OCI-LY3 (cell line): ENCODE data around the gene KCTD17.

Experiments
- H2AFZ ChIP-seq: fragments of 200-600, 300-600 bp; shearing (Covaris generic); 2 replicates; pipeline ENCODE4 v1.6.0; 2014; ENCODE audit warnings: antibody characterized with exemption, low read depth, low read length
- H3K27ac ChIP-seq: fragments of 200-600, 300-600 bp; sonication (generic); 2 replicates; pipeline ENCODE4 v1.5.1; 2014; ENCODE audit warnings: mild to moderate bottlenecking, low read length, moderate library complexity, mixed read lengths
- H3K27me3 ChIP-seq: fragments of 200-600, 300-600 bp; sonication (generic); 2 replicates; pipeline ENCODE4 v1.6.1; 2014; ENCODE audit warnings: low read depth, low read length, mixed read lengths
- H3K36me3 ChIP-seq: fragments of 200-600, 300-600 bp; sonication (generic); replicated peaks from 2 replicates; pipeline ENCODE3; 2014; ENCODE audit warnings: low read depth, low read length, mixed read lengths
- H3K4me1 ChIP-seq: fragments of 300-600, 200-600 bp; sonication (generic); 2 replicates; pipeline ENCODE4 v1.6.1; 2014; ENCODE audit warnings: low read length, mixed read lengths
- H3K4me2 ChIP-seq: fragments of 200-600, 300-600 bp; sonication (generic); 2 replicates; pipeline ENCODE4 v1.6.1; 2014; ENCODE audit warnings: low read length, mixed read lengths
- H3K4me3 ChIP-seq: fragments of 300-600, 200-600 bp; sonication (generic); 2 replicates; pipeline ENCODE4 v1.5.1; 2014; ENCODE audit warnings: antibody characterized with exemption, mild to moderate bottlenecking, low read length, moderate library complexity
- H3K79me2 ChIP-seq: fragments of 300-600, 200-600 bp; shearing (Covaris generic); 2 replicates; pipeline ENCODE4 v1.6.1; 2014; ENCODE audit warnings: mild to moderate bottlenecking, low read length, mixed read lengths
- H3K9ac ChIP-seq: fragments of 300-600, 200-600 bp; shearing (Covaris generic); 2 replicates; pipeline ENCODE4 v1.6.0; 2014; ENCODE audit warnings: mild to moderate bottlenecking, low read length, moderate library complexity
- H3K9me3 ChIP-seq: fragments of 200-600, 300-600 bp; shearing (Covaris generic); 2 replicates; pipeline ENCODE4 v1.6.1; 2014; ENCODE audit warnings: low read length, mixed read lengths; ENCODE audit not compliant: insufficient read depth
- H4K20me1 ChIP-seq: fragments of 200-600, 300-600 bp; sonication (generic); 2 replicates; pipeline ENCODE4 v1.6.1; 2016; ENCODE audit warnings: low read length, mixed read lengths; ENCODE audit not compliant: insufficient read depth
- EZH2phosphoT487 ChIP-seq: fragments of 200-600 bp; shearing (Covaris generic); IDR thresholded peaks from 2 replicates; pipeline ENCODE4 v1.6.1; 2018; ENCODE audit warnings: antibody characterized with exemption, mixed run types, low read depth
- TF ChIP-seq, protein P1 (sequence below): fragments of 200-600, 300-600 bp; sonication (generic); IDR thresholded peaks from 2 replicates; pipeline ENCODE4 v1.5.1; 2014; ENCODE audit warnings: antibody characterized with exemption, low read length, low read depth

Gene KCTD17

DNA sequence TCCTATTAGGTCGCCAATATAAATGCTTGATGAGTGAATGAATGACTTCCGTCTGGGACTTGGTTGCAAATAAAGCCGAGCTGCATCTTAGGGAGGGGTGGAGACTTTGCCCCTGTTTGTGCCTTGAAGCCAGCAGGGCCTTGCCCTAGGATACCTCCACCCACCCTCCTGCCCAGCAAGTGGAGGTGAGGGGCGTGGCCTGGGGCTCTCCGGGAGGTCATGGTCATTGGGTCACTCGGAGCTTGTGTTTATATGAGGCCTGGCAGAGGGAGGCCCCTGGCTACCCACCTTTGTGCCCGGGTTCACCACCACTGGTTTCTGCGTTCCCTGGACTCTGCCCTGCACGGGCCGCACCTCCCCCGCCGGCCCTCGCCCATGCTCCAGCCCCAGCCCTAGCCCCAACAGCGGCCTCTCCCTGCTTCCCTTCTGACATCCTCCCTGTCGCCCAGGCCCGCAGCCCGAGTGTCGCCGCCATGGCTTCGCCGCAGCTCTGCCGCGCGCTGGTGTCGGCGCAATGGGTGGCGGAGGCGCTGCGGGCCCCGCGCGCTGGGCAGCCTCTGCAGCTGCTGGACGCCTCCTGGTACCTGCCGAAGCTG lies 27.7 kb upstream of the KCTD17 start:
- Histone ChIP-seq H3K79me2 (no peaks in the 10 kb centered on the region; the same call in 1 of the 2 replicates), H3K9ac (no peak overlapping the region), H2AFZ (no peak overlapping the region), H3K9me3 (no peaks in the 10 kb centered on the region), H3K27ac (no peak overlapping the region), H3K4me2 (no peak overlapping the region), H3K4me1 (peaks cover 8% of the 10 kb centered on the region), H3K27me3 (no peaks in the 10 kb centered on the region), H3K4me3 (no peak overlapping the region), H3K36me3 (peaks cover 16% of the 10 kb centered on the region), H4K20me1 (no peaks in the 10 kb centered on the region)
- TF ChIP-seq EZH2phosphoT487, result no peak
- TF ChIP-seq, protein P1, sequence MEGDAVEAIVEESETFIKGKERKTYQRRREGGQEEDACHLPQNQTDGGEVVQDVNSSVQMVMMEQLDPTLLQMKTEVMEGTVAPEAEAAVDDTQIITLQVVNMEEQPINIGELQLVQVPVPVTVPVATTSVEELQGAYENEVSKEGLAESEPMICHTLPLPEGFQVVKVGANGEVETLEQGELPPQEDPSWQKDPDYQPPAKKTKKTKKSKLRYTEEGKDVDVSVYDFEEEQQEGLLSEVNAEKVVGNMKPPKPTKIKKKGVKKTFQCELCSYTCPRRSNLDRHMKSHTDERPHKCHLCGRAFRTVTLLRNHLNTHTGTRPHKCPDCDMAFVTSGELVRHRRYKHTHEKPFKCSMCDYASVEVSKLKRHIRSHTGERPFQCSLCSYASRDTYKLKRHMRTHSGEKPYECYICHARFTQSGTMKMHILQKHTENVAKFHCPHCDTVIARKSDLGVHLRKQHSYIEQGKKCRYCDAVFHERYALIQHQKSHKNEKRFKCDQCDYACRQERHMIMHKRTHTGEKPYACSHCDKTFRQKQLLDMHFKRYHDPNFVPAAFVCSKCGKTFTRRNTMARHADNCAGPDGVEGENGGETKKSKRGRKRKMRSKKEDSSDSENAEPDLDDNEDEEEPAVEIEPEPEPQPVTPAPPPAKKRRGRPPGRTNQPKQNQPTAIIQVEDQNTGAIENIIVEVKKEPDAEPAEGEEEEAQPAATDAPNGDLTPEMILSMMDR, result no peak

DNA sequence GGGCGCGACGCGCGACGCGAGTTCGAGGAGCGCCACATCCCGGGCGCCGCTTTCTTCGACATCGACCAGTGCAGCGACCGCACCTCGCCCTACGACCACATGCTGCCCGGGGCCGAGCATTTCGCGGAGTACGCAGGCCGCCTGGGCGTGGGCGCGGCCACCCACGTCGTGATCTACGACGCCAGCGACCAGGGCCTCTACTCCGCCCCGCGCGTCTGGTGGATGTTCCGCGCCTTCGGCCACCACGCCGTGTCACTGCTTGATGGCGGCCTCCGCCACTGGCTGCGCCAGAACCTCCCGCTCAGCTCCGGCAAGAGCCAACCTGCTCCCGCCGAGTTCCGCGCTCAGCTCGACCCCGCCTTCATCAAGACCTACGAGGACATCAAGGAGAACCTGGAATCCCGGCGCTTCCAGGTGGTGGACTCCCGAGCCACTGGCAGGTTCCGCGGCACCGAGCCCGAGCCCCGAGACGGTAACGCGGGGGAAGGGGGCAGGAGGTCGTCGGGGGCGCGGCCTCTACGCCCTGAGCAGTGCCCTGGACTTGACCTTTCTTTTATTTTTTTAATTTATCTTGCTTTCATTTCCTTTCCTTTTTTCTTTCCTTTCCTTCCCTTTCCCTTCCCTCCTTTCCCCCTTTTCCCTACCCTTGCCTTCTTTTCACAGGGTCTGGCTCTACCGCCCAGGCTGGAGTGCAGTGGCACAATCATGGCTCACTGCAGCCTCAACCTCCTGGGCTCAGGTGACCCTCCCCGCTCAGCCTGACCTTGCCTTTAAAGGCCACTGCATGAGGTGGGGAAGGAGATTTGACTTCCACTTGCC lies 27.0 kb upstream of the KCTD17 start:
- peaks cover 8% of the 10 kb centered on the region for H3K4me1 ChIP-seq
- no peak for TF ChIP-seq EZH2phosphoT487
- TF ChIP-seq, protein P1, result no peak
- H3K27me3 ChIP-seq, result no peaks in the 10 kb centered on the region
- H3K27ac ChIP-seq, result no peak overlapping the region
- H3K9me3 ChIP-seq, result no peaks in the 10 kb centered on the region
- no peak overlapping the region for H3K4me3 ChIP-seq
- no peaks in the 10 kb centered on the region; the same call in 1 of the 2 replicates for H3K79me2 ChIP-seq
- H3K4me2 ChIP-seq, result no peak overlapping the region
- no peak overlapping the region for H3K9ac ChIP-seq
- peaks cover 20% of the 10 kb centered on the region for H3K36me3 ChIP-seq
- no peak overlapping the region for H2AFZ ChIP-seq
- no peaks in the 10 kb centered on the region for H4K20me1 ChIP-seq

DNA sequence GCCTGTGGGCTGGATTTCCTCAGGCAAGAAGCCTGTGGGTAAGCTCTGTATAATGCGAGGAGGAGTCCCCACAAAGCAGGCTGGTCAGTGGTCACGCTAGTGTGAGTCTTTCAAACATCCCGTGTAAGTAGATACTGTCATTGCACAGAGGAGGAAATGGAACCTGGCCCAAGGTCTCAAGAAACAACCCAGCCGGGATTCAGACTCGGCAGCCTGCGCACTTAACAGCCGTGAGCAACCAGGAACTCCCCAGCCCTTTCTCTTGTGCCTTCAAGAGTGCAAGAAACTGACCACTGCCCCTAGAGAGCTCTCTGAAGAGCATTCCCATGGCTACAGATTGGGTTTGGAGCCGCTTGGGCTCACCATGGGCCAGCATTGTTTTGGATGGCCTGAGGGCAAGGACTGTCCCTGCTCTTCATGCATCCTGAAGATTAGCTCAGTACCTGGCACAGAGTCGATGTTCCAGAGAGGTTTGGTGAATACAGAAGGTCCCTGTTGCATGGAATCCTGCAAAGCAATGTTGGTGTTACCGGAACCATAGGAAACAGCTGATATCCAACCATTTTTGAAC lies 26.0 kb upstream of the KCTD17 start:
- TF ChIP-seq, protein P1, result no peak
- Histone ChIP-seq H3K36me3 (peaks cover 20% of the 10 kb centered on the region), H2AFZ (no peak overlapping the region), H3K79me2 (no peaks in the 10 kb centered on the region; the same call in 1 of the 2 replicates), H3K4me3 (no peak overlapping the region), H3K27me3 (no peaks in the 10 kb centered on the region), H3K4me1 (peaks cover 8% of the 10 kb centered on the region), H3K9ac (no peak overlapping the region), H3K27ac (no peak overlapping the region), H4K20me1 (no peaks in the 10 kb centered on the region), H3K4me2 (no peak overlapping the region), H3K9me3 (no peaks in the 10 kb centered on the region)

DNA sequence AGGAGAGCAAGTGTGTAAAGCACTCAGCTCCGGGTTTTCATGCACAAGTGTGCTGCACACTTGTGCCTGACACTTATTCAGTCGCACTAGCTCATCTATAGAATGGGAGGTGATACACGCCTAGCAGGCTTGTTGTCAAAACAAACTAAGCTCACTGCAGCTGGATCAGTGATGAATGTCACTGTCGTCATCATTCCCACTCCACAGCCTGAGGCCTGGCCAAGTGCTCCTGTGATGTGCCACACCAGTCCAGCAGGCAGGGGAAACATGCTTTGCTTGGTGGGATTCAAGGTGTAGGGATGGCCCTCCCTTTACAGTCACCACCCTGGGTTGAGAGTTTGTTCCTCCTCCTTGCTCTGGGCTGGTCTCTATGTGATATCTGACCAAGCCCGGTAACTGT lies 25.2 kb upstream of the KCTD17 start:
- Histone ChIP-seq H3K27ac (no peak overlapping the region), H3K27me3 (no peaks in the 10 kb centered on the region), H3K4me3 (no peak overlapping the region), H2AFZ (no peak overlapping the region), H3K4me1 (peaks cover 5% of the 10 kb centered on the region), H3K9me3 (no peaks in the 10 kb centered on the region), H3K4me2 (no peak overlapping the region), H3K9ac (no peak overlapping the region), H3K79me2 (no peaks in the 10 kb centered on the region), H4K20me1 (no peaks in the 10 kb centered on the region), H3K36me3 (peaks cover 20% of the 10 kb centered on the region)
- TF ChIP-seq EZH2phosphoT487, result no peak
- TF ChIP-seq, protein P1, result no peak
